CD4-positive, alpha-beta T cell (primary cell): ENCODE results near the gene GJA4. TPM values are rescaled to one million over a fixed set of nuclear protein-coding genes. Genes with fewer than 3 reads are reported as not detected.

Experiments
- ATAC-seq: fragments of 200-7000 bp; cut with Tn5 transposase; one replicate; pipeline ENCODE4 v1.10.0; 2022; ENCODE audit warnings: mild to moderate bottlenecking; ENCODE audit not compliant: poor library complexity
- CTCF ChIA-PET: fragments of 350-600 bp; sonication (Branson Sonifier 250); formaldehyde crosslinking; loops from one replicate; lab custom pipeline; 2021; ENCODE audit warnings: antibody characterized with exemption, inconsistent platforms; lab: Charles Lee
- POLR2A ChIA-PET: fragments of 350-600 bp; sonication (Branson Sonifier 250); formaldehyde crosslinking; loops from one replicate; lab custom pipeline; 2021; ENCODE audit warnings: antibody characterized with exemption, inconsistent platforms; lab: Charles Lee
- DNase-seq, 14 experiments: peaks; one replicate each; pipeline ENCODE4 v3.0.0-alpha.2; 2013 to 2020; ENCODE audit warnings: mixed read lengths in 2 of 14
- H3K27ac ChIP-seq, 2 donors: one replicate each; pipeline versions ENCODE4 v1.5.1 to v1.7.0; 2013; ENCODE audit warnings: low read length in 2 of 2, low read depth in 1 of 2, mild to moderate bottlenecking in 1 of 2
- H3K27me3 ChIP-seq, 2 experiments: 1 replicate in 1 of 2; 2 replicates in 1 of 2; pipeline versions ENCODE4 v1.6.1 to v1.7.0; 2013; ENCODE audit warnings: low read length in 2 of 2, control low read depth in 1 of 2, mild to moderate bottlenecking in 1 of 2, moderate library complexity in 1 of 2; ENCODE audit not compliant: insufficient read depth in 2 of 2, control insufficient read depth in 1 of 2
- H3K36me3 ChIP-seq: one replicate; pipeline ENCODE4 v1.6.1; 2013; ENCODE audit warnings: low read length, control low read depth; ENCODE audit not compliant: insufficient read depth
- H3K4me1 ChIP-seq: one replicate; pipeline ENCODE4 v1.6.1; 2013; ENCODE audit warnings: low read length, control low read depth; ENCODE audit not compliant: insufficient read depth
- H3K4me3 ChIP-seq: one replicate; pipeline ENCODE4 v1.5.1; 2013; ENCODE audit warnings: mild to moderate bottlenecking, low read length, moderate library complexity
- H3K9me3 ChIP-seq, 2 experiments: 1 replicate in 1 of 2; 2 replicates in 1 of 2; pipeline versions ENCODE4 v1.6.1 to v1.7.0; 2013; ENCODE audit warnings: low read length in 2 of 2, mild to moderate bottlenecking in 2 of 2, control low read depth in 1 of 2, moderate library complexity in 1 of 2; ENCODE audit not compliant: control insufficient read depth in 1 of 2, insufficient read depth in 1 of 2
- H3K27ac Mint-ChIP-seq: one replicate; pipeline ENCODE4 v1.8.0; 2020; ENCODE audit warnings: mixed read lengths
- H3K27me3 Mint-ChIP-seq: one replicate; pipeline ENCODE4 v1.8.0; 2021; ENCODE audit warnings: mixed read lengths
- H3K36me3 Mint-ChIP-seq: one replicate; pipeline ENCODE4 v1.8.0; 2021; ENCODE audit warnings: low read depth, mixed read lengths
- H3K4me1 Mint-ChIP-seq: one replicate; pipeline ENCODE4 v1.8.0; 2021; ENCODE audit warnings: low read depth, mixed read lengths
- H3K4me3 Mint-ChIP-seq: one replicate; pipeline ENCODE4 v1.8.0; 2020; ENCODE audit warnings: mild to moderate bottlenecking, mixed read lengths
- H3K9me3 Mint-ChIP-seq: one replicate; pipeline ENCODE4 v1.8.0; 2020; ENCODE audit warnings: mixed read lengths
- intact Hi-C, 2 experiments: fragments of 100-400 bp; cut with DNase I in 1 of 2; cut with micrococcal nuclease in 1 of 2; formaldehyde crosslinking; loops; one replicate each; pipeline versions ENCODE4 v1.15.1 to v1.9.0; 2023 to 2025; cut with DNase I, micrococcal nuclease
- total RNA-seq, 174 experiments: library from RNA in 2 of 174; stranded (reverse) in 2 of 174; gene quantifications; one replicate each; pipeline ENCODE4 v1.2.3 and lab custom pipeline; 2021 to 2026
- TF ChIP-seq, protein P1 (sequence below): fragments of 200-600 bp; IDR thresholded peaks from one replicate; pipeline ENCODE4 v1.8.0; 2022; ENCODE audit warnings: antibody characterized with exemption, mild to moderate bottlenecking

Gene GJA4
- total RNA-seq, 2 experiments from 2014 or later, result not detected

DNA sequence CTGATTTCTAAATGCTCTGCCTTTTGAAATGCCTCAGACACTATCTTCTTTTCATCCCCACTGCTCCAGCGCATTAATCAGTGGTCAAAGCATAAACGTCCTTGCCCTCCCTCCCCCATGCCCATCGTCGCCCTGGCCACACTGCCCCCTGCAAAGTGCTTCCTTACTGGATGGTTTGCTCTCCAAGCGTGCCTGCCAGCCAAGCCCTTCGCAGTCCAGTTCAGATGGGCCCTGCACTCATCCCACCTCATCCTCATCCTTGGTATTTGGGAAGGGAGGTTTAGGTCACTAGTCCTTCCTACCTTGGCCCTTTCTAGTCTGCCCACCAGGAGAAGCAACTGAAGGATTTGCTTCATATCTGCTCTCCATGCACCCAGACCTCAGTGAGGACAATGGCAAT is 3.1 kb downstream of the GJA4 start:
- H3K36me3 ChIP-seq, result no peaks in the 10 kb centered on the region
- no peak for DNase-seq
- no peaks in the 10 kb centered on the region for H3K36me3 Mint-ChIP-seq
- H3K27me3 Mint-ChIP-seq, result peaks cover 15% of the 10 kb centered on the region
- ChIA-PET POLR2A (no interaction called here), CTCF (no interaction called here)
- H3K27ac ChIP-seq, result no peak overlapping the region
- no peak for ATAC-seq
- peaks cover 4% of the 10 kb centered on the region for H3K4me1 Mint-ChIP-seq
- H3K4me3 ChIP-seq, result no peak overlapping the region
- no peaks in the 10 kb centered on the region for H3K9me3 Mint-ChIP-seq
- no peaks in the 10 kb centered on the region for H3K9me3 ChIP-seq
- H3K27ac Mint-ChIP-seq, result no peak overlapping the region
- TF ChIP-seq, protein P1, sequence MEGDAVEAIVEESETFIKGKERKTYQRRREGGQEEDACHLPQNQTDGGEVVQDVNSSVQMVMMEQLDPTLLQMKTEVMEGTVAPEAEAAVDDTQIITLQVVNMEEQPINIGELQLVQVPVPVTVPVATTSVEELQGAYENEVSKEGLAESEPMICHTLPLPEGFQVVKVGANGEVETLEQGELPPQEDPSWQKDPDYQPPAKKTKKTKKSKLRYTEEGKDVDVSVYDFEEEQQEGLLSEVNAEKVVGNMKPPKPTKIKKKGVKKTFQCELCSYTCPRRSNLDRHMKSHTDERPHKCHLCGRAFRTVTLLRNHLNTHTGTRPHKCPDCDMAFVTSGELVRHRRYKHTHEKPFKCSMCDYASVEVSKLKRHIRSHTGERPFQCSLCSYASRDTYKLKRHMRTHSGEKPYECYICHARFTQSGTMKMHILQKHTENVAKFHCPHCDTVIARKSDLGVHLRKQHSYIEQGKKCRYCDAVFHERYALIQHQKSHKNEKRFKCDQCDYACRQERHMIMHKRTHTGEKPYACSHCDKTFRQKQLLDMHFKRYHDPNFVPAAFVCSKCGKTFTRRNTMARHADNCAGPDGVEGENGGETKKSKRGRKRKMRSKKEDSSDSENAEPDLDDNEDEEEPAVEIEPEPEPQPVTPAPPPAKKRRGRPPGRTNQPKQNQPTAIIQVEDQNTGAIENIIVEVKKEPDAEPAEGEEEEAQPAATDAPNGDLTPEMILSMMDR, result no peak
- H3K4me1 ChIP-seq, result peaks cover 8% of the 10 kb centered on the region
- H3K27me3 ChIP-seq, result peaks cover 15 to 18% of the 10 kb centered on the region in 2 experiments
- H3K4me3 Mint-ChIP-seq, result no peak overlapping the region
- intact Hi-C loops, result no loop called here

- no peak for ATAC-seq
- no peaks in the 10 kb centered on the region for H3K9me3 Mint-ChIP-seq
These were observed 4.2 kb downstream of the GJA4 start for GRCh38 chr1:34796990-34797389.

DNA sequence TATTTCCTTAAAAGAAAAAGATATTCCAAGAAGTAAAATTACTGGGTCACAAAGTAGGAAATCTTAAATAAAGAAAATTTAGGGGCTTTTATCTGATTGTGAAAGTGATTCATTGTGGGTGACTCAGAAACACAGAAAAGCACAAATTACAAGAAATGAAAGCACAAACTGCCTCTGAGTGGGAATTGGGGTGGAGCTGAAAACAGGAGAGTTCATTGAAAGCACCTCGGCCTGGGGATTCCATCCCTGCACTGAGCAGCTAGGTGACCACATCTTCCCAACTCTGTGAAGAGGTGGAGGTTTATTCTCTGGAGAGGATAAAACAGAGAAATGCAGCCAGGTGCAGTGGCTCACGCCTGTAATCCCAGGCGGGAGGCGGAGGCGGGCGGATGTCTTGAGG is 7.4 kb downstream of the GJA4 start:
- Mint-ChIP-seq H3K4me1 (no peaks in the 10 kb centered on the region), H3K36me3 (peaks cover 3% of the 10 kb centered on the region), H3K27me3 (no peaks in the 10 kb centered on the region), H3K9me3 (peaks cover 6% of the 10 kb centered on the region), H3K27ac (no peak overlapping the region), H3K4me3 (no peak overlapping the region)
- ChIA-PET POLR2A (no interaction called here), CTCF (no interaction called here)
- intact Hi-C loops, result no loop called here
- no peaks in the 10 kb centered on the region for H3K27me3 ChIP-seq
- TF ChIP-seq, protein P1, result no peak
- H3K36me3 ChIP-seq, result no peaks in the 10 kb centered on the region
- no peak overlapping the region for H3K4me3 ChIP-seq
- H3K27ac ChIP-seq, result no peak overlapping the region
- DNase-seq (no peak), ATAC-seq (no peak)
- H3K9me3 ChIP-seq, result peaks cover 0 to 3% of the 10 kb centered on the region in 2 experiments
- H3K4me1 ChIP-seq, result no peaks in the 10 kb centered on the region

More at GRCh38 chr1:34796990-34797389, 4.2 kb downstream of the GJA4 start:
- CTCF ChIA-PET, result no interaction called here
- DNase-seq, result no peak
- no peaks in the 10 kb centered on the region for H3K36me3 Mint-ChIP-seq
- peaks cover 6% of the 10 kb centered on the region for H3K27me3 Mint-ChIP-seq
- H3K27ac Mint-ChIP-seq, result no peak overlapping the region
- Histone ChIP-seq H3K4me3 (no peak overlapping the region), H3K36me3 (no peaks in the 10 kb centered on the region), H3K27me3 (peaks cover 8 to 11% of the 10 kb centered on the region in 2 experiments), H3K4me1 (peaks cover 8% of the 10 kb centered on the region), H3K9me3 (no peaks in the 10 kb centered on the region), H3K27ac (no peak overlapping the region)
- peaks cover 4% of the 10 kb centered on the region for H3K4me1 Mint-ChIP-seq
- TF ChIP-seq, protein P1, result no peak
- H3K4me3 Mint-ChIP-seq, result no peak overlapping the region
- intact Hi-C loops, result no loop called here
- POLR2A ChIA-PET, result no interaction called here
